Activated T-helper 1 cell treated with anti-CD3 and anti-CD28 coated beads, Interleukin-12 subunit alpha, Interleukin-12 subunit beta, Interleukin-2, Interleukin-4 antibody, amounts not matched to agents 30 ng/mL and 10 ng/mL and 1 ng/mL, durations not matched to agents 14 hours and 24 hours and 36 hours (primary cell): ENCODE results near the gene ARFRP1. TPM values are rescaled to one million over a fixed set of nuclear protein-coding genes. Genes with fewer than 3 reads are reported as not detected.

Experiments
- DNase-seq: peaks from one replicate; pipeline ENCODE4 v3.0.0; 2021; ENCODE audit warnings: low spot score
- H3K27ac Mint-ChIP-seq: one replicate; pipeline ENCODE4 v1.8.0; 2021; ENCODE audit warnings: mild to moderate bottlenecking, mixed read lengths
- H3K27me3 Mint-ChIP-seq: one replicate; pipeline ENCODE4 v1.8.0; 2022; ENCODE audit warnings: mild to moderate bottlenecking, moderate library complexity, mixed read lengths; ENCODE audit not compliant: insufficient read depth
- H3K36me3 Mint-ChIP-seq: one replicate; pipeline ENCODE4 v1.8.0; 2021; ENCODE audit warnings: low read depth, mixed read lengths
- H3K4me1 Mint-ChIP-seq: one replicate; pipeline ENCODE4 v1.8.0; 2021; ENCODE audit warnings: low read depth, mixed read lengths
- H3K4me3 Mint-ChIP-seq: one replicate; pipeline ENCODE4 v1.8.0; 2021; ENCODE audit warnings: mild to moderate bottlenecking, moderate library complexity, mixed read lengths
- H3K9me3 Mint-ChIP-seq: one replicate; pipeline ENCODE4 v1.8.0; 2021; ENCODE audit warnings: mixed read lengths
- intact Hi-C: fragments of 100-400 bp; cut with micrococcal nuclease; formaldehyde crosslinking; loops from one replicate; pipeline ENCODE4 v1.15.1; 2024
- total RNA-seq: library from RNA; stranded (reverse); gene quantifications from 2 replicates; pipeline ENCODE4 v1.2.3, GENCODE V29; 2022

The ARFRP1 gene
- total RNA-seq, 1 donor from 2014 or later: 73.5 TPM

- Mint-ChIP-seq H3K36me3 (peaks cover 43% of the 10 kb centered on the region), H3K4me1 (peaks cover 34% of the 10 kb centered on the region), H3K9me3 (no peaks in the 10 kb centered on the region), H3K4me3 (peak overlapping the region; percentile 86), H3K27me3 (no peaks in the 10 kb centered on the region), H3K27ac (no peak overlapping the region)
- DNase-seq: no peak
- intact Hi-C loops: loop anchor here (2.0 kb wide), 1 partner anchor 172 kb away; the partner anchor contains the start of gene PTK6
These were observed 1.4 kb upstream of the ARFRP1 start for GRCh38 chr20:63709149-63709527.

- H3K9me3 Mint-ChIP-seq: no peaks in the 10 kb centered on the region
- H3K4me3 Mint-ChIP-seq: peak overlapping the region; percentile 86
- H3K27ac Mint-ChIP-seq: peak overlapping the region; percentile 68
- peaks cover 40% of the 10 kb centered on the region for H3K36me3 Mint-ChIP-seq
- H3K27me3 Mint-ChIP-seq: no peaks in the 10 kb centered on the region
- peaks cover 34% of the 10 kb centered on the region for H3K4me1 Mint-ChIP-seq
- DNase-seq: no peak
- intact Hi-C loops: loop anchor here (2.0 kb wide), 1 partner anchor 172 kb away; the partner anchor contains the start of gene PTK6
These were observed 749 bp upstream of the ARFRP1 start for GRCh38 chr20:63708301-63709148.

- peak overlapping the region; percentile 94 for H3K4me3 Mint-ChIP-seq
- no peaks in the 10 kb centered on the region for H3K9me3 Mint-ChIP-seq
- H3K4me1 Mint-ChIP-seq: peaks cover 24% of the 10 kb centered on the region
- DNase-seq: peak; percentile 49
- peaks cover 33% of the 10 kb centered on the region for H3K36me3 Mint-ChIP-seq
- intact Hi-C loops: loop anchor here (1.0 to 2.0 kb wide), 8 partner anchors 24 to 356 kb away; partner anchors contain the start of genes RTEL1, TCEA2, TPD52L2 and UCKL1
- peak overlapping the region; percentile 86 for H3K27ac Mint-ChIP-seq
- no peaks in the 10 kb centered on the region for H3K27me3 Mint-ChIP-seq
These were observed 771 bp downstream of the ARFRP1 start for GRCh38 chr20:63706852-63707557.

DNA sequence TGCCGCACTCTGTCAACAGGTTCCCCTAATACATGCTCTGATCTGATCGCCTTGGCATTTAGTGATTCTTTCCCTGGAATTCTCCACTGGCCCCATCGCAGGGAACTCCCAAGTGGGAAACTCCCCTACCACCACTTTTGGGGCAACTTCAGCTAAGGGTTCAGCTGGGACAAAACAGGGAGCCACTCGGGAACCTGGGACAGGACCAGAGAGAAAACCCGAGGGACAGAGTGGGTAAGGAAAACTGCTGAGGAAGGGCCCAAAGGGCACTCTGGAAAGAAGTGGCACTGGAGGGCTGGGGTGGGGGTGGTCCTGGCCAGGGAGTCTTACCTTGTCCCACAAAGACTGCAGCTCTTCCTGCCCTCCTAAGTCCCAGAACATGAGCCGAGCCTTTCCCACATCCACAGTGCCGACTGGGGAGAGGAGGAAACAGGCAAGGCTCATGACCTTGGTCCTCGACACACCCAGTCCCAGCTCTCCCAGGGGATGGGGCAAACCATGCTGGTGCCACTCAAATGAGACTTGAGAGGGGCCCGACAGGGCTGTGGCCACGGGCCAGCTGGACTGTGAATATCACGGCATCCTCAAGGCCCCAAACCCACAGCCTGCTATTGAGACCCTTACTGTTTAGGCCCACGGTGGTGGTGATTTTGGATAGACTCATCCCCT lies 1.6 kb downstream of the ARFRP1 start:
- Mint-ChIP-seq H3K27me3 (no peaks in the 10 kb centered on the region), H3K4me1 (peaks cover 23% of the 10 kb centered on the region), H3K4me3 (peak overlapping the region; percentile 94), H3K36me3 (peaks cover 24% of the 10 kb centered on the region), H3K9me3 (no peaks in the 10 kb centered on the region), H3K27ac (no peak overlapping the region)
- DNase-seq: no peak
- intact Hi-C loops: loop anchor here (2.0 kb wide), 2 partner anchors 25 to 91 kb away; no protein-coding TSS in a partner anchor

DNA sequence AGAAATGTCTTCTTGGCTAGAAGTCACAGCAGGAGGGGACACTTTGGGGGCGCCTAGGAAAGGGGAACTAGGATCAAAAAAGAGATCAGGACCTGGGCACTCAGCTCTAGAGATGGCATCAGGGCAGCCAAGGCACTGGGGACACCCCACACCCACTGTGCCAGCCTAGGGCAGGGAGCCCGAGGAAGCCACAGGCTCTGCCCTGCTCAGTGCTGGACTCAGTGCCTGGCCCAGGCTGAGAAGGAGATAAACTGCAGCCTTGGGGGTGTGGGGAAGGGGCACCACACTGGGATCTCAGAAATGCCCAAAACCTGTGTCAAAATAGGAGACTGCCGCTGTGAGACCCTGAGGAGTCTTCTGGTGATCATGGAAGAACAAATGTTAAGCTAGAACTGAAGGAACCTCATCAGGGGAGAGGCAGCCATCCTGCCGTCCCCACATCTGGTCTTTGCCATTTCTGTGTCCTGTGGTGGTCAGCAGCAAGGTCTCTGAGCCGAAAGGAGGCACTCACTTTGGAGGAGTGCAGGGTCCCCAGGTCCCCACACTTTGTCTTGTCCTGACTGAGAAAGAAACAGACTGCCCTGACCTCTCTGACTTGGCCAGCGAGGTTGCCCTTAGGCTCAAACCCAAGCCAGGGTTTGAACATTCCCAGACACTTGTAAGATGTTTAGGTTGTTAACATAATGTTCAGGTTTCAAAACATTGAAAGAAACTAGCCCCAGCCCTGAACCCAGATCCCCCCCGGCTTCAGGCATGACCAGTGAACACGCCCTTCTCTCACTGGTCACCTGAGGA lies 2.3 kb downstream of the ARFRP1 start:
- intact Hi-C loops: loop anchor here (2.0 kb wide), 2 partner anchors 25 to 91 kb away; no protein-coding TSS in a partner anchor
- DNase-seq: no peak
- Mint-ChIP-seq H3K27me3 (no peaks in the 10 kb centered on the region), H3K27ac (peak overlapping the region; percentile 40), H3K4me3 (peak overlapping the region; percentile 94), H3K9me3 (no peaks in the 10 kb centered on the region), H3K36me3 (peaks cover 17% of the 10 kb centered on the region), H3K4me1 (peaks cover 19% of the 10 kb centered on the region)

DNA sequence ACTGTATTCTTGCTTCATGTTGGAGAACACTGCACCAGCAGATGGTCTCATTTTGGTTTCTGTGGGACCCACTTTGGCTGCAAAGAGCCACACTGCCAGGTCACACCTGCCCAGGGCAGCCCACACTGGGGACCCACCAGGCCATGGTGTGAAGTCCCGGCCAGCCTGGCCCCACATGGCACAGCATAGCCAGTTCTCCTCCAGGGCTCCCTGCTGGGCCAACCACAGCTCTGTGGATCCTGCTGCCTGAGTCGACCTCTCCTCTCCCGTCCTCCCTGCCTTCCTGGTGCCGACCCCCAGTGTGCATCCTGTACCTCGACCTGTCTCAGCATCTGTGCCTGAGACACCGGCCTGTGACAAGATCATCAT lies 3.0 kb downstream of the ARFRP1 start:
- peak overlapping the region; percentile 94 for H3K4me3 Mint-ChIP-seq
- H3K9me3 Mint-ChIP-seq: no peaks in the 10 kb centered on the region
- intact Hi-C loops: no loop called here
- DNase-seq: no peak
- H3K27ac Mint-ChIP-seq: no peak overlapping the region
- peaks cover 14% of the 10 kb centered on the region for H3K36me3 Mint-ChIP-seq
- H3K4me1 Mint-ChIP-seq: peaks cover 17% of the 10 kb centered on the region
- H3K27me3 Mint-ChIP-seq: no peaks in the 10 kb centered on the region

DNA sequence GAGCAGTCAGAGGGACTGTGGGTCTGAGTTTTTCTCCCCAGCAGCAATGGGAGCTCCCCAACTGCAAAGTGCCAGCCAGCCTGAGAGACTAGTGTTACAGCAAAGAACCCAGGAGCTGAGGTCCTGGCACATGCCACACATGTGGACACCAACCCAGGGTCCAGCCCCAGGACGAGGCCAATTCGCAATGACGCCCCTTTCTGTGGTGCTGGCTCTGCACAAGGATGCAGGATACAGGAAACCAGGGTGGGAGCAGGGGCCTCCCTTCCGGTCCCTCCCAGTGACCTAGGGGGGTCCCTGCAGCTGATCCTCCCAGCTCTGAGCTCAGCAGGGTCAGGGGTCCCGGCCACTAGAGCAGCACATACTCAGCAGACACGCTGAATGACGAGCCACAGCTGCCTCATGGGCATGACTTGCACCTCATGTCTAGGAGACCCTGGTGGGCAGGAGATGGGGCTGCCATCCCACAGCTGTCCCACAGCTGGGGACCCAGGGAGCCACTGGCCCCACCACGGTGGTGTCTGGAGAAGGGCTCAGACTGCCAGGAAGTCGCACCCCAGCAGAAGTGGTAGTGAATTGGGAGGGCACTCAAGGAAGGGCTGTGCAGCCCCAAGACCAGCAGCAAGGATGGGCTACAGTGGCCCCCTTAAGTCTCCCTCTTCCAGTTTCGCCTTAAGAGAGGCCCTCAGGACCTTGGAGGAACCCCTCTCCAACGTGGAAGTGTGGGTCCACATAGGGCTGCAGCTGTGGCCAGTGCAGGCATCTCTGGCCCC lies 3.6 kb downstream of the ARFRP1 start:
- Mint-ChIP-seq H3K4me3 (no peak overlapping the region), H3K27ac (no peak overlapping the region), H3K27me3 (no peaks in the 10 kb centered on the region), H3K4me1 (peaks cover 16% of the 10 kb centered on the region), H3K9me3 (no peaks in the 10 kb centered on the region), H3K36me3 (peaks cover 14% of the 10 kb centered on the region)
- DNase-seq: no peak
- intact Hi-C loops: no loop called here

- intact Hi-C loops: no loop called here
- no peaks in the 10 kb centered on the region for H3K9me3 Mint-ChIP-seq
- H3K27ac Mint-ChIP-seq: no peak overlapping the region
- no peak for DNase-seq
- no peaks in the 10 kb centered on the region for H3K27me3 Mint-ChIP-seq
- no peak overlapping the region for H3K4me3 Mint-ChIP-seq
- peaks cover 9% of the 10 kb centered on the region for H3K4me1 Mint-ChIP-seq
- H3K36me3 Mint-ChIP-seq: peaks cover 11% of the 10 kb centered on the region
These were observed 4.3 kb downstream of the ARFRP1 start for GRCh38 chr20:63703471-63703975.

- H3K4me3 Mint-ChIP-seq: no peak overlapping the region
- no peaks in the 10 kb centered on the region for H3K9me3 Mint-ChIP-seq
- peaks cover 8% of the 10 kb centered on the region for H3K4me1 Mint-ChIP-seq
- H3K36me3 Mint-ChIP-seq: peaks cover 10% of the 10 kb centered on the region
- intact Hi-C loops: no loop called here
- H3K27me3 Mint-ChIP-seq: no peaks in the 10 kb centered on the region
- DNase-seq: no peak
- H3K27ac Mint-ChIP-seq: no peak overlapping the region
These were observed 4.9 kb downstream of the ARFRP1 start for GRCh38 chr20:63702751-63703470.

GRCh38 chr20:63702036-63702665 lies 5.6 kb downstream of the ARFRP1 start:
- intact Hi-C loops: no loop called here
- Mint-ChIP-seq H3K9me3 (no peaks in the 10 kb centered on the region), H3K36me3 (peaks cover 10% of the 10 kb centered on the region), H3K27me3 (no peaks in the 10 kb centered on the region), H3K27ac (no peak overlapping the region), H3K4me3 (no peak overlapping the region), H3K4me1 (peaks cover 8% of the 10 kb centered on the region)
- no peak for DNase-seq
